ENCODE results near the gene FAM117B. TPM values are rescaled to one million over a fixed set of nuclear protein-coding genes. Genes with fewer than 3 reads are reported as not detected.
"Not testable (repeated sequence)": the region's sequence is repeated elsewhere in the genome, so short reads cannot be mapped to it uniquely, and the experiment has no call there.

The FAM117B gene
- total and polyA plus RNA-seq, 3 experiments from 2014 or later: 5.9 to 8.0 (median 6.4) TPM

DNA sequence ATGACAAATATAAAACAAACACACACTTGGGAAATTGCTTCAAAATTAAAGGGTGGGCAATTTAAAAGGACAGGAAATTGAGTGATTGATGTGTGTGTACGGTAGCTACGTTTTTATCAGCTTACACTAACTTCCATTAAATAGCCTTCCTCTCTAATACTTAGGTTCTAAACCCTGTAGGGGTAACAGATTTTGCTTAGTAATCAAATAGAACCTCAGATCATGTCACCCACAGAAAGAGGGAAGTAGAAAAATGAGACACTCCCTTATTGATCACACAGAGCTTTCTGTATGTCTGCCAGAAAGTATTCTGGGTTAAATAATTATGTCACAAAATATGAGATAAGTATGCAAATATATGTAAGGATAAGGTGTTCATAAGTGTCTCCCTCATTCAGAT lies 143.4 kb downstream of the FAM117B start:
- Mint-ChIP-seq H3K27ac (no peak overlapping the region), H3K4me1 (no peaks in the 10 kb centered on the region), H3K4me3 (no peak overlapping the region), H3K9me3 (no peaks in the 10 kb centered on the region), H3K36me3 (peaks cover 19 to 79% (median 26%) of the 10 kb centered on the region in 3 donors), H3K27me3 (no peaks in the 10 kb centered on the region)
- DNase-seq: no peak
- Histone ChIP-seq H3K4me1 (ENCODE audit: insufficient read depth, low read length) (no peaks in the 10 kb centered on the region), H3K4me3 (ENCODE audit: low read length) (no peak overlapping the region), H3K27me3 (ENCODE audit: insufficient read depth, low read length, poor library complexity, severe bottlenecking) (no peaks in the 10 kb centered on the region), H3K9me3 (ENCODE audit: low read length) (no peaks in the 10 kb centered on the region), H3K36me3 (ENCODE audit: insufficient read depth, low read length) (peaks cover 14% of the 10 kb centered on the region), H3K27ac (ENCODE audit: low read depth, low read length) (no peak overlapping the region)
- ChIA-PET CTCF (no interaction called here), POLR2A (no interaction called here)

- no peaks in the 10 kb centered on the region for H3K9me3 ChIP-seq (ENCODE audit: low read length)
- POLR2A ChIA-PET: no interaction called here
- H3K27me3 ChIP-seq (ENCODE audit: insufficient read depth, low read length, poor library complexity, severe bottlenecking): no peaks in the 10 kb centered on the region
- peak overlapping the region in 1 of 8 donors; percentile 38 for H3K27ac Mint-ChIP-seq
- peaks cover 11 to 69% (median 20%) of the 10 kb centered on the region in 3 donors for H3K36me3 Mint-ChIP-seq
- H3K4me1 ChIP-seq (ENCODE audit: insufficient read depth, low read length): no peaks in the 10 kb centered on the region
- no peak for DNase-seq
- peaks cover 8% of the 10 kb centered on the region for H3K36me3 ChIP-seq (ENCODE audit: insufficient read depth, low read length)
- no peak overlapping the region for H3K4me3 Mint-ChIP-seq
- no peak overlapping the region for H3K4me3 ChIP-seq (ENCODE audit: low read length)
- no peaks in the 10 kb centered on the region for H3K27me3 Mint-ChIP-seq
- H3K9me3 Mint-ChIP-seq: no peaks in the 10 kb centered on the region
- CTCF ChIA-PET: no interaction called here
- H3K27ac ChIP-seq (ENCODE audit: low read depth, low read length): no peak overlapping the region
- no peaks in the 10 kb centered on the region for H3K4me1 Mint-ChIP-seq
Measured at GRCh38 chr2:202780514-202781021, 145.8 kb downstream of the FAM117B start.

- Mint-ChIP-seq H3K4me1 (no peaks in the 10 kb centered on the region), H3K36me3 (peaks cover 22 to 67% (median 23%) of the 10 kb centered on the region in 3 donors), H3K9me3 (no peaks in the 10 kb centered on the region), H3K27me3 (no peaks in the 10 kb centered on the region), H3K4me3 (no peak overlapping the region), H3K27ac (no peak overlapping the region)
- ChIA-PET POLR2A (no interaction called here), CTCF (no interaction called here)
- no peaks in the 10 kb centered on the region for H3K27me3 ChIP-seq (ENCODE audit: insufficient read depth, low read length, poor library complexity, severe bottlenecking)
- no peaks in the 10 kb centered on the region for H3K4me1 ChIP-seq (ENCODE audit: insufficient read depth, low read length)
- H3K36me3 ChIP-seq (ENCODE audit: insufficient read depth, low read length): peaks cover 11% of the 10 kb centered on the region
- H3K27ac ChIP-seq (ENCODE audit: low read depth, low read length): no peak overlapping the region
- H3K9me3 ChIP-seq (ENCODE audit: low read length): no peaks in the 10 kb centered on the region
- no peak overlapping the region for H3K4me3 ChIP-seq (ENCODE audit: low read length)
- no peak for DNase-seq
Measured at GRCh38 chr2:202782940-202783558, 148.3 kb downstream of the FAM117B start.

GRCh38 chr2:202786842-202787241 lies 152.1 kb downstream of the FAM117B start:
- Mint-ChIP-seq H3K4me1 (no peaks in the 10 kb centered on the region), H3K4me3 (no peak overlapping the region), H3K27ac (no peak overlapping the region), H3K27me3 (no peaks in the 10 kb centered on the region), H3K36me3 (peaks cover 9 to 50% (median 33%) of the 10 kb centered on the region in 3 donors), H3K9me3 (no peaks in the 10 kb centered on the region)
- CTCF ChIA-PET: no interaction called here
- H3K27ac ChIP-seq (ENCODE audit: low read depth, low read length): no peak overlapping the region
- DNase-seq: no peak
- no peak overlapping the region for H3K4me3 ChIP-seq (ENCODE audit: low read length)
- POLR2A ChIA-PET: no interaction called here
- H3K9me3 ChIP-seq (ENCODE audit: low read length): no peaks in the 10 kb centered on the region
- peaks cover 5% of the 10 kb centered on the region for H3K36me3 ChIP-seq (ENCODE audit: insufficient read depth, low read length)
- no peaks in the 10 kb centered on the region for H3K4me1 ChIP-seq (ENCODE audit: insufficient read depth, low read length)
- H3K27me3 ChIP-seq (ENCODE audit: insufficient read depth, low read length, poor library complexity, severe bottlenecking): no peaks in the 10 kb centered on the region

DNA sequence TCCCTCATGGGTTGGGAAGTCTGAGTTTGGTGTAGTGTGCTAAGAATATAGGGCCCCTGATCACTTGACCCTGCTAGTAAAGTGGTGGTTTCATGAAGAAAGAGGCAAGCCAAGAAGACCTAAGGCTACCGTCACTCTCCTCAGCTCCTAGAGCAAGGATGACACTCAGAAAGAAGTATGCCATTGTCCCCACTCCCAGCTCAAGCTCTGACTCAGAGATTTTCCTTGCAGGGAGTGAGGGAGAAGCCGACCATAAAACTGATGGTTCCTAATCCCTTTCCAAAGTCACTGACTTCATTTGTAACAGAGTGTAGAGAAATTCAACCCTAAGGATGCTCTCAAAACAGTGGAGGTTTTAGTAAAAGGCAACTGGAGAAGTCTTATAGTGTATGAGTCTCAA lies 155.9 kb downstream of the FAM117B start:
- ChIA-PET CTCF (interaction anchor here (1.2 kb wide), 1 partner anchor 200 kb away, joined by 3 read pairs; no protein-coding TSS in a partner anchor), POLR2A (no interaction called here)
- Mint-ChIP-seq H3K4me3 (no peak overlapping the region), H3K36me3 (peaks cover 6 to 32% (median 24%) of the 10 kb centered on the region in 3 donors), H3K27me3 (no peaks in the 10 kb centered on the region), H3K4me1 (no peaks in the 10 kb centered on the region), H3K27ac (peak overlapping the region in 1 of 8 donors; percentile 7), H3K9me3 (no peaks in the 10 kb centered on the region)
- Histone ChIP-seq H3K27me3 (ENCODE audit: insufficient read depth, low read length, poor library complexity, severe bottlenecking) (no peaks in the 10 kb centered on the region), H3K27ac (ENCODE audit: low read depth, low read length) (no peak overlapping the region), H3K4me3 (ENCODE audit: low read length) (no peak overlapping the region), H3K4me1 (ENCODE audit: insufficient read depth, low read length) (no peaks in the 10 kb centered on the region), H3K9me3 (ENCODE audit: low read length) (no peaks in the 10 kb centered on the region), H3K36me3 (ENCODE audit: insufficient read depth, low read length) (peaks cover 5% of the 10 kb centered on the region)
- no peak for DNase-seq

DNA sequence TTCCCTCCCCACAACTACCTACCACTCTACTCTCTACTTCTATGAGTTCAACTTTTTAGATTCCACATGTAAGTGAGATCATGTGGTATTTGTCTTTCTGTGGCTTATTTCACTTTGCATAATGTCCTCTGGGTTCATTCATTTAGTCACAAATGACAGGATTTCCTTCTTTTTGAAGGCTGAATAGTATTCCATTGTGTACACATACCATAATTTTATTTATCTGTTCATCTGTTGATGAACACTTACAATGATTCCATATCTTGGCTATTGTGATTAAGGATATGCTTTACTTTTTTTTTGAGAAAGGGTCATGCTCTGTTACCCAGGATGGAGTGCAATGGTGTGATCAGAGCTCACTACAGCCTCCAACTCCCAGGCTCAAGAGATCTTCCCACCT lies 163.2 kb downstream of the FAM117B start:
- peaks cover 2 to 8% (median 5%) of the 10 kb centered on the region in 5 donors for H3K9me3 Mint-ChIP-seq
- Histone ChIP-seq H3K4me3 (ENCODE audit: low read length) (no peak overlapping the region), H3K27me3 (ENCODE audit: insufficient read depth, low read length, poor library complexity, severe bottlenecking) (no peaks in the 10 kb centered on the region), H3K9me3 (ENCODE audit: low read length) (no peaks in the 10 kb centered on the region), H3K36me3 (ENCODE audit: insufficient read depth, low read length) (no peaks in the 10 kb centered on the region), H3K4me1 (ENCODE audit: insufficient read depth, low read length) (no peaks in the 10 kb centered on the region), H3K27ac (ENCODE audit: low read depth, low read length) (no peak overlapping the region)
- POLR2A ChIA-PET: no interaction called here
- H3K27me3 Mint-ChIP-seq: no peaks in the 10 kb centered on the region
- H3K4me3 Mint-ChIP-seq: no peak overlapping the region
- CTCF ChIA-PET: no interaction called here
- H3K4me1 Mint-ChIP-seq: no peaks in the 10 kb centered on the region
- no peak for DNase-seq
- H3K27ac Mint-ChIP-seq: no peak overlapping the region
- H3K36me3 Mint-ChIP-seq: peaks cover 12 to 29% (median 26%) of the 10 kb centered on the region in 3 donors

- DNase-seq; H3K9me3 ChIP-seq (ENCODE audit: low read length); H3K4me1 ChIP-seq (ENCODE audit: insufficient read depth, low read length); H3K27me3 ChIP-seq (ENCODE audit: insufficient read depth, low read length, poor library complexity, severe bottlenecking); H3K27me3 Mint-ChIP-seq; H3K9me3 Mint-ChIP-seq; H3K4me3 Mint-ChIP-seq; H3K27ac Mint-ChIP-seq; H3K27ac ChIP-seq (ENCODE audit: low read depth, low read length); H3K4me3 ChIP-seq (ENCODE audit: low read length); H3K4me1 Mint-ChIP-seq; CTCF ChIA-PET; H3K36me3 ChIP-seq (ENCODE audit: insufficient read depth, low read length): not testable (repeated sequence)
- POLR2A ChIA-PET: interaction anchor here (0.5 kb wide), 1 partner anchor 71 kb away, joined by 4 read pairs; no protein-coding TSS in a partner anchor
- peaks cover 26 to 36% (median 28%) of the 10 kb centered on the region in 3 donors for H3K36me3 Mint-ChIP-seq
Measured at GRCh38 chr2:202805911-202806310, 171.1 kb downstream of the FAM117B start.

DNA sequence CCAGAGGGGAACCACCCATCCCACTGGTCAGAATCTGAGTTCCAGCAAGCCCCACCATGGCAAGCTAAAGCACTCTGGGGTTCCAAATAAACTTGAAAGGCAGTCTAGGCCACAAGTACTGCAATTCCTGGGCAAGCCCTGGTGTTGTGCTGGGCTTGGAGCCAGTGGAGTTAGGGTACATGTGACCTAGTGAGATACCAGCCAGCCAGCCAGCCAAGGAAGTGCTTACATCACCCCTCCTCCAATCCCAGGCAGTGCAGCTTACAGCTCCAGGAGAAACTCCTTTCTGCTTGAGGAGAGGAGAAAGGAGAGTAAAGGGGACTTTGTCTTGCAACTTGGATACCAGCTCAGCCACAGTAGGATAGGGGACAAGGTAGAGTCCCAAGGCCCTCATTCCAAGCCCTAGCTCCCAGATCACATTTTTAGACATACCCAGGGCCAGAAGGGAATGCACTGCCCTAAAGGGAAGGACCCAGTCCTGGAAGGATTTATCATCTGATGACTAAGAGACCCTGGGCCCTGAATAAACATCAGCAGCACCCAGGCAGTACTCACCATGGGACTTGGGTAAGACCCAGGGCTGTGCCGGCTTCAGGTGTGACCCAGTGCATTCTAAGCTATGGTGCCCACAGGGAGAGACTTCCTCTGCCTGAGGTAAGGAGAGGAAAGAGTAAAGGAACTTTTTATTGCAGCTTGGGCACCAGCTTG lies 172.8 kb downstream of the FAM117B start:
- POLR2A ChIA-PET, DNase-seq, CTCF ChIA-PET: not testable (repeated sequence)

More for the DNA sequence above, 172.8 kb downstream of the FAM117B start:
- H3K4me3 ChIP-seq (ENCODE audit: low read length); H3K27ac Mint-ChIP-seq; H3K4me1 ChIP-seq (ENCODE audit: insufficient read depth, low read length); H3K27ac ChIP-seq (ENCODE audit: low read depth, low read length); H3K27me3 Mint-ChIP-seq; H3K27me3 ChIP-seq (ENCODE audit: insufficient read depth, low read length, poor library complexity, severe bottlenecking); H3K36me3 ChIP-seq (ENCODE audit: insufficient read depth, low read length); H3K4me1 Mint-ChIP-seq; H3K4me3 Mint-ChIP-seq; H3K9me3 ChIP-seq (ENCODE audit: low read length): not testable (repeated sequence)
- Mint-ChIP-seq H3K36me3 (peaks cover 27 to 41% (median 30%) of the 10 kb centered on the region in 3 donors), H3K9me3 (peaks cover 0 to 13% (median 8%) of the 10 kb centered on the region in 5 donors)
